Loucy (cell line): ENCODE measurements around the gene CAPN11.

Experiments used
- H2AFZ ChIP-seq: fragments of 200-600 bp; sonication (generic); 2 replicates; pipeline ENCODE4 v1.6.0; 2016; ENCODE audit warnings: antibody characterized with exemption, mild to moderate bottlenecking, low read length, moderate library complexity
- H3F3A ChIP-seq: fragments of 200-600 bp; 2 replicates; pipeline ENCODE4 v1.6.0; 2016; ENCODE audit warnings: antibody characterized with exemption, low read depth, mild to moderate bottlenecking
- H3K27me3 ChIP-seq: fragments of 200-600 bp; sonication (generic); 2 replicates; pipeline ENCODE4 v1.6.1; 2014; ENCODE audit warnings: low read length, mild to moderate bottlenecking; ENCODE audit not compliant: insufficient read depth, poor library complexity, severe bottlenecking
- H3K36me3 ChIP-seq: fragments of 200-600 bp; sonication (generic); 2 replicates; pipeline ENCODE4 v1.6.1; 2016; ENCODE audit warnings: low read length; ENCODE audit not compliant: insufficient read depth
- H3K4me1 ChIP-seq: fragments of 200-600 bp; sonication (generic); 2 replicates; pipeline ENCODE4 v1.5.1; 2014; ENCODE audit warnings: low read length, mild to moderate bottlenecking; ENCODE audit not compliant: insufficient read depth, poor library complexity, severe bottlenecking
- H3K4me2 ChIP-seq: fragments of 200-600 bp; sonication (generic); 2 replicates; pipeline ENCODE4 v1.6.0; 2014; ENCODE audit warnings: antibody characterized with exemption, low read length, low read depth, mild to moderate bottlenecking; ENCODE audit not compliant: poor library complexity, severe bottlenecking
- H3K4me3 ChIP-seq: fragments of 200-600 bp; sonication (generic); 2 replicates; pipeline ENCODE4 v1.5.1; 2014; ENCODE audit warnings: low read length, mild to moderate bottlenecking, mixed read lengths; ENCODE audit not compliant: poor library complexity, severe bottlenecking
- H3K79me2 ChIP-seq: fragments of 200-600 bp; sonication (generic); 2 replicates; pipeline ENCODE4 v1.6.1; 2014; ENCODE audit warnings: low read length; ENCODE audit not compliant: insufficient read depth
- H3K9ac ChIP-seq: fragments of 200-600 bp; sonication (generic); 2 replicates; pipeline ENCODE4 v1.6.0; 2014; ENCODE audit warnings: mild to moderate bottlenecking, low read depth, low read length, moderate library complexity; ENCODE audit not compliant: poor library complexity, severe bottlenecking
- H3K9me2 ChIP-seq: fragments of 200-600 bp; sonication (generic); replicated peaks from 2 replicates; pipeline ENCODE4 v1.6.1; 2016; ENCODE audit warnings: low read depth, low read length, mixed read lengths
- H3K9me3 ChIP-seq: fragments of 200-600 bp; sonication (generic); 2 replicates; pipeline ENCODE4 v1.6.1; 2014; ENCODE audit warnings: mild to moderate bottlenecking, antibody characterized with exemption, low read length, low read depth; ENCODE audit not compliant: insufficient read depth
- H4K20me1 ChIP-seq: fragments of 200-600 bp; sonication (generic); 2 replicates; pipeline ENCODE4 v1.6.0; 2014; ENCODE audit warnings: antibody characterized with exemption, low read length, mild to moderate bottlenecking; ENCODE audit not compliant: insufficient read depth, poor library complexity, severe bottlenecking
- EZH2phosphoT487 ChIP-seq: fragments of 200-600 bp; IDR thresholded peaks from 2 replicates; pipeline ENCODE4 v1.6.1; 2018; ENCODE audit warnings: antibody characterized with exemption, mild to moderate bottlenecking, moderate library complexity, borderline replicate concordance
- TF ChIP-seq, protein P1 (sequence below): fragments of 200-600 bp; sonication (generic); conservative IDR thresholded peaks from 2 replicates; pipeline ENCODE4 v1.5.1; 2014; ENCODE audit warnings: mild to moderate bottlenecking, antibody characterized with exemption, low read length

Gene CAPN11

GRCh38 chr6:44161997-44162338, 3.3 kb downstream of the CAPN11 start:
- no peak overlapping the region for H3K4me2 ChIP-seq

GRCh38 chr6:44162876-44163625, 4.4 kb downstream of the CAPN11 start:
- Histone ChIP-seq H3K36me3 (no peaks in the 10 kb centered on the region), H3F3A (no peaks in the 10 kb centered on the region), H3K4me2 (no peak overlapping the region), H3K4me3 (no peak overlapping the region), H3K27me3 (no peaks in the 10 kb centered on the region), H3K79me2 (no peaks in the 10 kb centered on the region), H4K20me1 (no peaks in the 10 kb centered on the region), H3K9ac (no peak overlapping the region), H3K4me1 (peaks cover 9% of the 10 kb centered on the region), H2AFZ (no peak overlapping the region), H3K9me2 (no peaks in the 10 kb centered on the region), H3K9me3 (no peaks in the 10 kb centered on the region)
- no peak for TF ChIP-seq EZH2phosphoT487
- TF ChIP-seq, protein P1, sequence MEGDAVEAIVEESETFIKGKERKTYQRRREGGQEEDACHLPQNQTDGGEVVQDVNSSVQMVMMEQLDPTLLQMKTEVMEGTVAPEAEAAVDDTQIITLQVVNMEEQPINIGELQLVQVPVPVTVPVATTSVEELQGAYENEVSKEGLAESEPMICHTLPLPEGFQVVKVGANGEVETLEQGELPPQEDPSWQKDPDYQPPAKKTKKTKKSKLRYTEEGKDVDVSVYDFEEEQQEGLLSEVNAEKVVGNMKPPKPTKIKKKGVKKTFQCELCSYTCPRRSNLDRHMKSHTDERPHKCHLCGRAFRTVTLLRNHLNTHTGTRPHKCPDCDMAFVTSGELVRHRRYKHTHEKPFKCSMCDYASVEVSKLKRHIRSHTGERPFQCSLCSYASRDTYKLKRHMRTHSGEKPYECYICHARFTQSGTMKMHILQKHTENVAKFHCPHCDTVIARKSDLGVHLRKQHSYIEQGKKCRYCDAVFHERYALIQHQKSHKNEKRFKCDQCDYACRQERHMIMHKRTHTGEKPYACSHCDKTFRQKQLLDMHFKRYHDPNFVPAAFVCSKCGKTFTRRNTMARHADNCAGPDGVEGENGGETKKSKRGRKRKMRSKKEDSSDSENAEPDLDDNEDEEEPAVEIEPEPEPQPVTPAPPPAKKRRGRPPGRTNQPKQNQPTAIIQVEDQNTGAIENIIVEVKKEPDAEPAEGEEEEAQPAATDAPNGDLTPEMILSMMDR = no peak

More at GRCh38 chr6:44161997-44162338, 3.3 kb downstream of the CAPN11 start:
- no peaks in the 10 kb centered on the region for H3K27me3 ChIP-seq
- no peak overlapping the region for H3K9ac ChIP-seq
- TF ChIP-seq, protein P1 = no peak
- TF ChIP-seq EZH2phosphoT487 = no peak
- H2AFZ ChIP-seq = no peak overlapping the region
- peaks cover 9% of the 10 kb centered on the region for H3K4me1 ChIP-seq
- no peaks in the 10 kb centered on the region for H3K79me2 ChIP-seq
- H3K9me3 ChIP-seq = no peaks in the 10 kb centered on the region
- H3K36me3 ChIP-seq = no peaks in the 10 kb centered on the region
- no peaks in the 10 kb centered on the region for H3F3A ChIP-seq
- H3K9me2 ChIP-seq = no peaks in the 10 kb centered on the region
- no peaks in the 10 kb centered on the region for H4K20me1 ChIP-seq
- H3K4me3 ChIP-seq = no peak overlapping the region

GRCh38 chr6:44166116-44166515, 7.5 kb downstream of the CAPN11 start:
- H3K9ac ChIP-seq = no peak overlapping the region

More at GRCh38 chr6:44166116-44166515, 7.5 kb downstream of the CAPN11 start:
- Histone ChIP-seq H4K20me1 (no peaks in the 10 kb centered on the region), H3K4me3 (no peak overlapping the region), H3K9me3 (no peaks in the 10 kb centered on the region), H3K27me3 (no peaks in the 10 kb centered on the region), H3K4me2 (no peak overlapping the region), H3F3A (no peaks in the 10 kb centered on the region), H3K36me3 (no peaks in the 10 kb centered on the region), H3K79me2 (no peaks in the 10 kb centered on the region), H2AFZ (no peak overlapping the region; the same call in 1 of the 2 replicates), H3K9me2 (no peaks in the 10 kb centered on the region), H3K4me1 (peaks cover 4% of the 10 kb centered on the region)
- TF ChIP-seq, protein P1 = no peak
- no peak for TF ChIP-seq EZH2phosphoT487
